Activated T-helper 9 cell treated with anti-CD3 and anti-CD28 coated beads, Interleukin-2, amount 50 U/mL, for 16 hours (primary cell): Measurements from ENCODE around the gene WDR54.
"Not testable (repeated sequence)": the region's sequence is repeated elsewhere in the genome, so short reads cannot be mapped to it uniquely, and the experiment has no call there.

Experiments used
- DNase-seq: peaks from one replicate; pipeline ENCODE4 v3.0.0-alpha.2; 2020; ENCODE audit warnings: low read depth

The WDR54 gene

GRCh38 chr2:74407682-74408081 lies 13.8 kb upstream of the WDR54 start:
- no peak for DNase-seq

- DNase-seq = no peak
Measured at GRCh38 chr2:74413001-74413698, 8.4 kb upstream of the WDR54 start.

- no peak for DNase-seq
Measured at GRCh38 chr2:74414441-74414840, 7.1 kb upstream of the WDR54 start.

GRCh38 chr2:74414881-74415761 lies 6.4 kb upstream of the WDR54 start:
- peak; percentile 11 for DNase-seq

- no peak for DNase-seq
Measured at GRCh38 chr2:74415762-74416395, 5.7 kb upstream of the WDR54 start.

- no peak for DNase-seq
Measured at GRCh38 chr2:74416778-74417177, 4.8 kb upstream of the WDR54 start.

GRCh38 chr2:74417197-74417596 lies 4.3 kb upstream of the WDR54 start:
- no peak for DNase-seq

- DNase-seq = no peak
Measured at GRCh38 chr2:74417763-74418162, 3.8 kb upstream of the WDR54 start.

GRCh38 chr2:74418312-74418711 lies 3.2 kb upstream of the WDR54 start:
- no peak for DNase-seq

- no peak for DNase-seq
Measured at GRCh38 chr2:74419345-74419744, 2.2 kb upstream of the WDR54 start.

GRCh38 chr2:74420006-74420405 lies 1.5 kb upstream of the WDR54 start:
- no peak for DNase-seq

GRCh38 chr2:74420443-74421103 lies 957 bp upstream of the WDR54 start:
- DNase-seq = not testable (repeated sequence)

GRCh38 chr2:74423231-74424095 lies 1.9 kb downstream of the WDR54 start:
- DNase-seq = no peak

GRCh38 chr2:74424139-74424992 lies 2.8 kb downstream of the WDR54 start:
- DNase-seq = no peak

- DNase-seq = no peak
Measured at GRCh38 chr2:74424995-74425406, 3.5 kb downstream of the WDR54 start.

- DNase-seq = no peak
Measured at GRCh38 chr2:74425523-74425922, 4.0 kb downstream of the WDR54 start.

GRCh38 chr2:74426181-74426758 lies 4.7 kb downstream of the WDR54 start:
- DNase-seq = no peak

- DNase-seq = no peak
Measured at GRCh38 chr2:74427551-74427950, 6.0 kb downstream of the WDR54 start.

GRCh38 chr2:74428675-74429074 lies 7.1 kb downstream of the WDR54 start:
- DNase-seq = no peak
